D341Med (cell line): Measurements from ENCODE around the gene WSB2.
"Not testable (repeated sequence)": the region's sequence is repeated elsewhere in the genome, so short reads cannot be mapped to it uniquely, and the experiment has no call there.

Experiments
- DNase-seq: peaks from one replicate; pipeline ENCODE4 v3.0.0; 2012; ENCODE audit warnings: low spot score

The WSB2 gene

DNA sequence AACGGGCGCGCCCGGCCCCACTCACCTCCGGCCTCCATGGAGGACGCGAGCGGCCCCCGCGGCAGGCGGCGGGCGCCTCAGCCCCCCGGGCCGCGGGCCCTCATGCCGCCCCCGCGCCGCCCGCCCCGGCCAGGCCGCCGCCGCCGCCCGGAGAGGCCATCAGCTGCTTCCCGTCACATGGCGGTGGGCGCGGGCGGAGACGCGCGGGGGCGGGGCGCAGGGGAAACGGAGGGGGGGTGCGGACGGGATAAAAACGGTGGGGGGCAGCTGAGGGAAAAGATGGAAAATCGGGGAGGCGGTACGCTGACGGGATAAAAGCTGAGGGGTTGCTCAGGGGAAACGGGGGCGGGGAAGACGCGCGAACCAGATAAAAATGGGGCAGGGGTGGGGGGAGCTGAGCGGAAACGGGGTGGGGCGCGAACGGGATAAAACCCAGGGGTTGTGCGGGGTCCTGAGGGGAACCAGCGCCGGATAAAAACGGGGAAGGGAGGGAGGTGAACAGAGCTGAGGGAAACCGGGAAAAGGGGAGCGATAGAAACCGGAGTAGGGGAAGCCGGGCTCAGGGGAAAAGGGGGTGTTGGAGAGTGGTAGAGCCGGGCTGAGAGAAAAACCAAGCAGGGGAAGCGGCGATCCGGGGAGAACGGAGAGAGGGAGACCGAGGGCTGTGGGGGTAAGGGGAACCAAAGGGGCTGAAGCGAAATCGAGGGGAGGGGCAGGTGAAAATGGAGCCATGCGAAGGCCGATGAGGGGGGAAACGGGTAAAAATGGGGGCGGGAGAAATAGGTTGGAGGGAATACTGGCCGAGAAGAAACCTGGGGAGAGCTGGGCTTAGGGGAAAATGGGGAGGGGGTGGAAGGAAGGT, at the start of gene WSB2:
WSB2 (minus strand) TSS at position 169 of the 862 bp plus-strand sequence; CDS start at position 38, 131 bp downstream.
- DNase-seq, result peak; percentile 83

DNA sequence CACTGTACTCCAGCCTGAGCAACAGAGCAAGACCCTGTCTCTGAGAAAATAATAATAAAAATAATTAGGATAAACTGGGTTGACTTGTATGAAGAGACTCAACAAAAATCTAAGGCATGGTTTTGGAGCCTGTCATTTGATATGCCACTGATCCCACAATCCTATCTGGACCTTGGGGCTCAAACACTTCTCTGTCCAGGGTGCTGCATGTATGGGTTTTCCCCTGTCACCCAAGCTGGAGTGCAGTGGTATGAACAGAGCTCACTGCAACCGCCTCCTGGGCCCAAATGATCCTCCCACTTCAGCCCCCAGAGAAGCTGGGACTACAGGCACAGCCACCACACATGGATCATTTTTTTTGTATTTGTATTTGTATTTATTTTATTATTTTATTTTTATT, 48.1 kb upstream of the WSB2 start:
- DNase-seq, result no peak

- DNase-seq, result no peak
Observed at GRCh38 chr12:118107694-118108093, 46.7 kb upstream of the WSB2 start.

DNA sequence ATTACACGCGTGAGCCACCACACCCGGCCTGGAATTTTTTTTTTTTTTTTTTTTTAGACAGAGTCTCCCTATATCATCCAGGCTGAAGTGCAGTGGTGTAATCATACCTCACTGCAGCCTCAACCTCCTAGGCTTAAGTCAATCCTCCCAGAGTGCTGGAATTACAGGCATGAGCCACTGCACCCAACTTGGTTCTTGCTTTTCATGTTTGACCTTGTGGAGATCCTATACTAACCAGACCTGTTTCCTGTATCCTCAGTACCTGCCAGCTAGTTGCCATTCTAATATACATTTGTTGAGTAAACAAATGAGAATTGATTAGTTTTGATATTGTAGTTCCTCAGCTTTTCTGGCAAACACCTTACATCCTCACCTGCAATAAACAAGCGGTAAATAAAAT, 46.0 kb upstream of the WSB2 start:
- DNase-seq, result no peak

DNA sequence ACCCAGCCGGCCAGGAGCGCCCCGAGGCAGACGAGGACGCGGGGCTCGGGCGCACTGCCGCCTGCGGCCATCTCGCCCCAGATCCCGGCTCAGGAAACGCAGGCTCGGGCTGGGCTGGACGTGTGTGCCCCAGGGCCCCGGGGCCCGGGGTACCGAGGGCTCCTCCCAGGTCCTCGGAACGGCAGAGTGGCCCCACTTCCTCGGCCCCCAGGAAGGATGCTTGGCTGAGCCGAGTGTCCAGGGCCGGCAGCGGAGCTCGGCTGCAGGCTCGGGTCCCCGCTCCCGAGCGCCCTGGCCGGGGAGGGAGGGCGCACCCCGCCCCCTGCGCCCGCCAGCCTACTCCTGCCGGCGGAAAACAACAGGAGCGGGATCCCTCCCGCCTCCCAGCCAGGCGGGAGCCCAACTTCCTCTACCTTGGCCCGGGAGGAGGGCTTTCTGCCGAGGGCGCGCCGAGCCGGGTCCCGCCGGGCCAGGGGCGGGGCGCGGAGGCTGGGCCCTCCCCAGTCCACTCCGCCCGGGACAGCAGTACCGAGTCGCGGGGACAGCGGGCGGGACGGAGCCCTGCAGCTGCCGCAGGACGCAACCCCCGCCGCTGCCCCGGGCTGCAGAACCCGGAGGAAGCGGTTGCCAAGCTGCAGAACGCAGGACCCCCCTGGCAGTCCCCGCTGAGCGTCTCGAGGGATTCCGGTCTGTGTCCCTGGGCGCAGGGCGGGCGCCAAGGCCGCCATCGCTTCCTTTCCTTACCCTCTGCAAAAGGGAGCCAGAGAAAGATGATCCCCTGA, 42.8 kb upstream of the WSB2 start, which contains the start of gene VSIG10:
VSIG10 (minus strand) TSS at position 411 of the 782 bp plus-strand sequence; CDS start at position 71, 340 bp downstream.
- DNase-seq, result peak; percentile 90

GRCh38 chr12:118103201-118103600, 42.2 kb upstream of the WSB2 start:
- DNase-seq, result no peak

DNA sequence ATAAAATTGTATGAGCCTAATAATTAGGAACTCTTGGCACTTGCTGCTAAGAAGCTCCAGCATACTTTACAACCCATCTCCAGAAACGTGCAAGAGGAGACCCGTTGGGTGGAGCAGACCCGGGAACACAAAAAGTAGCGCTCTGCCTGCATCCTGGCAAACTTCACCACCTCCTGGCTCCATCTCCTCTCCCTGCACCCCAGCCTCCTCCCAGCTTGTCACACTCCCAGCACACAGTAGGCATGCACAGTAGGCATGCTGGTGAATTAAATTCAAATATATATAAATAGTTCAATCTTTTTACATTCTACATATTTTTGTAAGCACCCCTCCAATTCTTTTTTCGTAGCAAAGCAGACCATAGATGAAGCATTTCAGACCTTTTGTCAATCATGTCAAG, 41.6 kb upstream of the WSB2 start:
- no peak for DNase-seq

GRCh38 chr12:118102070-118102469, 41.1 kb upstream of the WSB2 start:
- DNase-seq, result no peak

DNA sequence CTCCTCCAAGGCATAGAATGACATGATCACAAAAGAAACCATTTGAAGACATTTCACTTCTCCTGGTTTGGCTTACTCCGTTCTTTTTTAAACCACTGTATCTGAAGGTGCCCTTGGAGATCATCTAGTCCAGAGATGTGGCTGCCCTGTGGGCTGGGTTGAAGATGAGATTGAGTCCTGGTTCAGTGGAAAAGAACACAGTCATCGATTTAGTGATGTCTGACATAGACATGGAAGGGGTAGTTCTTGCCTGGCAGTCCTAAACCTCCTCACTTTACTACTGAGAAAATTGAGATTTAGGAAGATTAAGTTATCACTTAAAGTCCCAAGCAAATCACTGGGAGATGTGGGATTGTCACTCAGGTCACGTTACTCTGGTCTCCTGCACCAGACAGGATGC, 40.1 kb upstream of the WSB2 start:
- no peak for DNase-seq

GRCh38 chr12:118098911-118099671, 38.1 kb upstream of the WSB2 start:
- DNase-seq, result no peak

DNA sequence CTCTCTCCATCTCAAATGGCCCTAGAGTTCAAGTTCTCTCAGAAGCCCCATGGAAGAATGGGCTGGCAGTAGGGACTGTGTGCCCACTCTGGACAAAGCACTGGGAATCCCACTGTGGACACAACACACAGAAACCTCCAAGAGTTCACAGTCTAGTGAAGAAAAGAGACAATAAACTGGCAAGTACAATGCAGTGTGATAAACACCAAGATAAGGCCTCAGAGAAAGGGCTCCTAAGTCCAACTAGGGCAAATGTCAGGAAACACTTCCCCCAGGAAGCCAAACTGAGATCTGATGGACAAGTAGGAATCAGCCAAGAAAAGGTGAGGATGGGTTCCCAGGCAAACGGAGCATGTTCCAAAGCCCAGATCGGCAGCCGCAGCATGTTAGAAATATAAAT, 37.4 kb upstream of the WSB2 start:
- no peak for DNase-seq

DNA sequence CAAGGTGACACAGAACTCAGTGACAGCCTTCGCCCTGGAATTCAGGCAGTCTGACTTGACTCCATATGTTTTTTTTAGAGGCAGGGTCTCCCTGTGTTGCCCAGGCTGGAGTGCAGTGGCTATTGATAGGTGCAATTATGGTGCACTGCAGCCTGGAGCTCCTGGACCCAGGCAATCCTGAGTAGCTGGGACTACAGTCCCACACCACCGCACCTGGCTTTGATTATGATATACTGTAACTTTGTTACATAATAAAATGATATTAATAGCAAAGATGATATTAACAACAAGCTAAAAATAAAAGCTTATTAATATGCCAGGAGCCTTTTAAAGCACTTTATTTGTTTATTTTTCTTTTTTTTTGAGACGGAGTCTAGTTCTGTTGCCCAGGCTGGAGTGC, 33.1 kb upstream of the WSB2 start:
- DNase-seq, result no peak

GRCh38 chr12:118089782-118090181, 28.8 kb upstream of the WSB2 start:
- no peak for DNase-seq

GRCh38 chr12:118082161-118082560, 21.2 kb upstream of the WSB2 start:
- no peak for DNase-seq

GRCh38 chr12:118081521-118081920, 20.5 kb upstream of the WSB2 start:
- not testable (repeated sequence) for DNase-seq

DNA sequence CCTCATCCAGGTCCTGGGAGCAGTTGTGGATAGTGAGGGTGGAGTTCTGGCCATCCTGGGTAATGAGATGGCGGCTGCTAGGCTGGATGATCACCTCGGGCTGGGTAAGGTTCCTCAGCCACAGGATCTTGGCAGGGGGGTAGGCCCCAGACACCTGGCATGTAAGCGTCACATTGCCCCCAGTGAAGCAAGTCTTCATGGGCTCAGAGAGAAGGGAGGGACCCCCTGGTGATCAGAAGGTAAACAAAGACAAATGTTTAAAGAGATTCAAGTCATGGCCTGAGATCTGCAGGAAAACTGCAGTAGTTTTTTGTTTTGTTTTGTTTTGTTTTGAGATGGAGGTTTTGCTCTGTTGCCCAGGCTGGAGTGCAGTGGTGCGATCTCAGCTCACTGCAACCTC, 12.8 kb upstream of the WSB2 start:
- no peak for DNase-seq

DNA sequence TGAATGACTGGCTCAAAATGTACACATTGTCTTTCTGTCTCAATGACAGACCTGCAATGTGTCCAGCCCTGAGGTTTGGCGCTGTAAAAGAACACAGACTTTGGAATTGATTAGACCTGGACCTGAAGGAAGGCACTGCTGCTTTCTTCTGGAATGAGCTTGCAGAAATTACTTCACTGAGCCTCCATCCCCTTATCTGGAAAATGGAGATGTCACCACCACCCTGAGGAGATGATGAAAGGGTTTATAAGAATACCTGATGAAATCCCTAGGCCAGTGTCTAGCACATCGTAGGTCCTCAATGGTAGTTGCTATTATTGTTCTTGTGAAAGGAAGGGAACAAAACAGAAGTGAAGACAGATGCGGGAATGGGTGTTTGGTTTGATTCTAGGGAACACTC, 9.7 kb upstream of the WSB2 start:
- no peak for DNase-seq

DNA sequence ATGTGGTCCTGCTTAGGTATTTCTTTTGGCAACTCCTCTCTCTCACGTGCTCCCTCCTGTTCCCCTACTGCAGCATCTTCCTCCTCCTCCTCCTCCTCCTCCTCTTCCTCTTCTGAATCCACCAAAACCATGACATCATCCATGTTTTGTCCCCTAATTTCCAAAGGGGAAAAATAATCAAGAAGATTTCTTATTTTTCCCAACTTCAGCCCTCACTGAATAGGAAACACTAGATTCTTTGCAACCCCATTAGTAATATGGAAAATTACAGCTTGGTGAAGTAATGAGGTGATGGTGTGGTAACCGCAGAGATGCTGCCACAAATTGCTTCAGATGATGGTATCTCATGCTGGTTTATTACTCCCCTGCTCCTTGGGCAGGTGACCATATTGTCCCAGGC, 7.5 kb upstream of the WSB2 start:
- no peak for DNase-seq

- DNase-seq, result no peak
Observed at GRCh38 chr12:118065380-118065779, 4.4 kb upstream of the WSB2 start.

- no peak for DNase-seq
Observed at GRCh38 chr12:118064608-118065007, 3.6 kb upstream of the WSB2 start.

GRCh38 chr12:118063576-118064391, 2.8 kb upstream of the WSB2 start:
- no peak for DNase-seq
